Hepatocyte (in vitro differentiated cells): Measurements from ENCODE around the gene KCNA10. TPM values are rescaled to one million over a fixed set of nuclear protein-coding genes. Genes with fewer than 3 reads are reported as not detected.

Source experiments
- DNase-seq: peaks from one replicate; pipeline ENCODE4 v3.0.0-alpha.2; 2016; ENCODE audit warnings: low spot score
- H2AFZ ChIP-seq: fragments of 200-600 bp; sonication (generic); 2 replicates; pipeline ENCODE4 v1.6.0; 2016; ENCODE audit warnings: antibody characterized with exemption, mild to moderate bottlenecking
- H3K27ac ChIP-seq: fragments of 200-600 bp; sonication (generic); 2 replicates; pipeline ENCODE4 v1.5.1; 2016; ENCODE audit warnings: mild to moderate bottlenecking
- H3K27me3 ChIP-seq: fragments of 200-600 bp; sonication (generic); 2 replicates; pipeline ENCODE4 v1.6.1; 2016
- H3K36me3 ChIP-seq: fragments of 200-600 bp; sonication (generic); replicated peaks from 2 replicates; pipeline ENCODE4 v1.5.1; 2016; ENCODE audit warnings: low read depth; ENCODE audit not compliant: insufficient read depth
- H3K4me1 ChIP-seq: fragments of 200-600 bp; sonication (generic); 2 replicates; pipeline ENCODE4 v1.5.1; 2016; ENCODE audit warnings: mild to moderate bottlenecking, moderate library complexity; ENCODE audit not compliant: insufficient read depth
- H3K4me2 ChIP-seq: fragments of 200-600 bp; sonication (generic); 2 replicates; pipeline ENCODE4 v1.6.0; 2016
- H3K4me3 ChIP-seq: fragments of 200-600 bp; sonication (generic); 2 replicates; pipeline ENCODE4 v1.5.1; 2016; ENCODE audit warnings: mild to moderate bottlenecking
- H3K79me2 ChIP-seq: fragments of 200-600 bp; sonication (generic); 2 replicates; pipeline ENCODE4 v1.6.0; 2017; ENCODE audit warnings: mild to moderate bottlenecking
- H3K9me2 ChIP-seq: fragments of 200-600 bp; sonication (generic); replicated peaks from 2 replicates; pipeline ENCODE4 v1.6.0; 2017; ENCODE audit warnings: mild to moderate bottlenecking; ENCODE audit not compliant: insufficient read depth
- H3K9me3 ChIP-seq: fragments of 200-600 bp; sonication (generic); 2 replicates; pipeline ENCODE4 v1.5.1; 2016; ENCODE audit warnings: low read depth, mild to moderate bottlenecking
- H4K20me1 ChIP-seq: fragments of 200-600 bp; sonication (generic); 2 replicates; pipeline ENCODE4 v1.6.0; 2016; ENCODE audit warnings: mild to moderate bottlenecking; ENCODE audit not compliant: insufficient read depth, poor library complexity, severe bottlenecking
- CTCF ChIP-seq: fragments of 200-600 bp; sonication (generic); IDR thresholded peaks from 2 replicates; pipeline ENCODE4 v1.5.1; 2016; ENCODE audit warnings: antibody characterized with exemption, mild to moderate bottlenecking; ENCODE audit not compliant: poor library complexity
- EZH2 ChIP-seq: fragments of 200-600 bp; sonication (generic); IDR thresholded peaks from 2 replicates; pipeline ENCODE4 v1.6.1; 2016; ENCODE audit warnings: antibody characterized with exemption, mild to moderate bottlenecking, borderline replicate concordance
- EZH2phosphoT487 ChIP-seq: fragments of 200-600 bp; sonication (generic); IDR thresholded peaks from one replicate; pipeline ENCODE4 v1.6.1; 2018; ENCODE audit warnings: antibody characterized with exemption, mild to moderate bottlenecking, low read depth, moderate library complexity; ENCODE audit not compliant: unreplicated experiment, severe bottlenecking
- WGBS: methylation state at CpG from one replicate; pipeline ENCODE4 v1.1.6; 2016; ENCODE audit warnings: low lambda C conversion rate; ENCODE audit errors: missing lambda C conversion rate; 5-methylcytosine and 5-hydroxymethylcytosine counted together
- polyA plus RNA-seq: library from polyadenylated mRNA; unstranded; fragments of >200 nt; fragmentation: Nextera tagmentation; extraction: Ambion mirVana; gene quantifications from 2 replicates; pipeline ENCODE4 v1.2.1, GENCODE V29; 2016
- total RNA-seq: library from RNA; depleted of rRNA; stranded (reverse); fragments of >200 nt; gene quantifications from 2 replicates; pipeline ENCODE4 v1.2.3, GENCODE V29; 2014

Gene KCNA10
- total and polyA plus RNA-seq, 2 experiments from 2014 or later: not detected

GRCh38 chr1:110563089-110563488, 44.1 kb upstream of the KCNA10 start:
- Histone ChIP-seq H2AFZ (no peak overlapping the region), H3K36me3 (no peaks in the 10 kb centered on the region), H3K4me2 (no peak overlapping the region), H3K9me2 (no peaks in the 10 kb centered on the region), H4K20me1 (no peaks in the 10 kb centered on the region), H3K4me1 (no peaks in the 10 kb centered on the region), H3K9me3 (no peaks in the 10 kb centered on the region), H3K79me2 (no peaks in the 10 kb centered on the region), H3K4me3 (no peak overlapping the region), H3K27ac (no peak overlapping the region), H3K27me3 (peaks cover 26% of the 10 kb centered on the region)
- WGBS: 78% methylated on average over 4 of the region's 4 CpGs
- no peak for TF ChIP-seq EZH2
- TF ChIP-seq CTCF: no peak
- DNase-seq: no peak

- WGBS: 73% methylated on average over 7 of the region's 7 CpGs
- Histone ChIP-seq H3K36me3 (no peaks in the 10 kb centered on the region), H3K4me2 (no peak overlapping the region), H2AFZ (no peak overlapping the region), H3K27ac (no peak overlapping the region), H3K9me2 (no peaks in the 10 kb centered on the region), H3K9me3 (no peaks in the 10 kb centered on the region), H4K20me1 (no peaks in the 10 kb centered on the region), H3K4me1 (no peaks in the 10 kb centered on the region), H3K4me3 (no peak overlapping the region), H3K79me2 (no peaks in the 10 kb centered on the region), H3K27me3 (peaks cover 29% of the 10 kb centered on the region)
- DNase-seq: no peak
- TF ChIP-seq EZH2: no peak
- TF ChIP-seq CTCF: no peak
- no peak for TF ChIP-seq EZH2phosphoT487
These were observed 42.6 kb upstream of the KCNA10 start for GRCh38 chr1:110561596-110561995.

- no peak overlapping the region for H2AFZ ChIP-seq
- H3K4me1 ChIP-seq: no peaks in the 10 kb centered on the region
- no peaks in the 10 kb centered on the region for H3K9me3 ChIP-seq
- 76% methylated on average over 4 of the region's 4 CpGs for WGBS
- TF ChIP-seq EZH2: no peak
- TF ChIP-seq EZH2phosphoT487: no peak
- TF ChIP-seq CTCF: no peak
- H3K9me2 ChIP-seq: no peaks in the 10 kb centered on the region
- no peaks in the 10 kb centered on the region for H4K20me1 ChIP-seq
- H3K79me2 ChIP-seq: no peaks in the 10 kb centered on the region
- H3K4me3 ChIP-seq: no peak overlapping the region
- H3K36me3 ChIP-seq: no peaks in the 10 kb centered on the region
- no peak overlapping the region for H3K27ac ChIP-seq
- peaks cover 49% of the 10 kb centered on the region for H3K27me3 ChIP-seq
- DNase-seq: no peak
- H3K4me2 ChIP-seq: no peak overlapping the region
These were observed 40.2 kb upstream of the KCNA10 start for GRCh38 chr1:110559157-110559556.

GRCh38 chr1:110557481-110557880, 38.5 kb upstream of the KCNA10 start:
- Histone ChIP-seq H3K27ac (no peak overlapping the region), H2AFZ (no peak overlapping the region), H3K9me3 (no peaks in the 10 kb centered on the region), H4K20me1 (no peaks in the 10 kb centered on the region), H3K4me3 (no peak overlapping the region), H3K36me3 (no peaks in the 10 kb centered on the region), H3K4me1 (no peaks in the 10 kb centered on the region), H3K9me2 (no peaks in the 10 kb centered on the region), H3K27me3 (peaks cover 63% of the 10 kb centered on the region), H3K79me2 (no peaks in the 10 kb centered on the region), H3K4me2 (no peak overlapping the region)
- 49% methylated on average over 3 of the region's 3 CpGs for WGBS
- DNase-seq: no peak
- TF ChIP-seq EZH2phosphoT487 (no peak), EZH2 (no peak), CTCF (no peak)
